Brain microvascular endothelial cell (primary cell): ENCODE measurements around the gene MARK2.

Source experiments
- DNase-seq: peaks from one replicate; pipeline ENCODE4 v3.0.0-alpha.2; 2020
- H3K27ac ChIP-seq: fragments of 250-450 bp; sonication (Bioruptor Pico); 2 replicates; pipeline ENCODE4 v1.5.1; 2020; ENCODE audit warnings: mild to moderate bottlenecking, moderate library complexity
- H3K27me3 ChIP-seq: fragments of 250-450 bp; sonication (Bioruptor Pico); replicated peaks from 2 replicates; pipeline ENCODE4 v1.5.1; 2020; ENCODE audit warnings: mild to moderate bottlenecking
- H3K36me3 ChIP-seq: fragments of 250-450 bp; sonication (Bioruptor Pico); replicated peaks from 2 replicates; pipeline ENCODE4 v1.5.1; 2020; ENCODE audit warnings: mild to moderate bottlenecking
- H3K4me3 ChIP-seq: 2 replicates; pipeline ENCODE4 v1.5.1; 2011; ENCODE audit warnings: low read depth, mild to moderate bottlenecking, control low read depth, low read length, moderate library complexity
- CTCF ChIP-seq: IDR thresholded peaks from 2 replicates; pipeline ENCODE4 v1.5.1; 2011; ENCODE audit warnings: low read depth, mild to moderate bottlenecking, moderate library complexity, low read length, control low read depth, inconsistent platforms; ENCODE audit errors: missing control alignments
- in situ Hi-C: cut with HindIII; loops from 2 replicates; pipeline ENCODE4 v1.10.0; 2017; ENCODE audit warnings: low sequenced_read_pairs, low pct_ligation_motif_present

Gene MARK2

GRCh38 chr11:63838678-63839507 is at the start of gene MARK2:
MARK2 (plus strand) TSS chr11:63839110; CDS start chr11:63839507, 397 bp downstream.
- H3K27me3 ChIP-seq = no peaks in the 10 kb centered on the region
- peak; percentile 95 for DNase-seq
- in situ Hi-C loops = loop anchor here (25.0 kb wide), 1 partner anchor 323 kb away; the partner anchor contains the start of gene MACROD1
- H3K27ac ChIP-seq = peak within 1 kb of the TSS; percentile 60
- peak within 1 kb of the TSS; percentile 92 for H3K4me3 ChIP-seq
- TF ChIP-seq CTCF = no peak
- no peaks in the 10 kb centered on the region for H3K36me3 ChIP-seq

GRCh38 chr11:63791495-63792167 is 47.3 kb upstream of the MARK2 start:
- H3K36me3 ChIP-seq = no peaks in the 10 kb centered on the region
- H3K4me3 ChIP-seq = no peak overlapping the region

GRCh38 chr11:63793161-63793560 is 45.7 kb upstream of the MARK2 start:
- no peak overlapping the region for H3K4me3 ChIP-seq
- no peak for DNase-seq
- H3K27me3 ChIP-seq = no peaks in the 10 kb centered on the region
- TF ChIP-seq CTCF = no peak
- H3K36me3 ChIP-seq = no peaks in the 10 kb centered on the region
- in situ Hi-C loops = no loop called here
- H3K27ac ChIP-seq = no peak overlapping the region

More at GRCh38 chr11:63791495-63792167, 47.3 kb upstream of the MARK2 start:
- DNase-seq = no peak
- H3K27me3 ChIP-seq = no peaks in the 10 kb centered on the region
- in situ Hi-C loops = no loop called here
- H3K27ac ChIP-seq = no peak overlapping the region
- no peak for TF ChIP-seq CTCF

- Histone ChIP-seq H3K27me3 (no peaks in the 10 kb centered on the region), H3K4me3 (no peak overlapping the region), H3K27ac (no peak overlapping the region), H3K36me3 (no peaks in the 10 kb centered on the region)
- in situ Hi-C loops = no loop called here
- no peak for DNase-seq
- TF ChIP-seq CTCF = no peak
Observed at GRCh38 chr11:63795066-63795465, 43.8 kb upstream of the MARK2 start.

GRCh38 chr11:63800921-63801320 is 38.0 kb upstream of the MARK2 start:
- H3K36me3 ChIP-seq = no peaks in the 10 kb centered on the region
- no peak overlapping the region for H3K4me3 ChIP-seq
- no peak for TF ChIP-seq CTCF
- DNase-seq = no peak
- in situ Hi-C loops = no loop called here
- no peaks in the 10 kb centered on the region for H3K27me3 ChIP-seq
- H3K27ac ChIP-seq = no peak overlapping the region
